Hepatocyte (in vitro differentiated cells): ENCODE data around the gene CYGB.

Experiments used
- EZH2phosphoT487 ChIP-seq: fragments of 200-600 bp; sonication (generic); IDR thresholded peaks from one replicate; pipeline ENCODE4 v1.6.1; 2018; ENCODE audit warnings: antibody characterized with exemption, mild to moderate bottlenecking, low read depth, moderate library complexity; ENCODE audit not compliant: unreplicated experiment, severe bottlenecking
- TF ChIP-seq, protein P1 (sequence below): fragments of 200-600 bp; sonication (generic); IDR thresholded peaks from 2 replicates; pipeline ENCODE4 v1.5.1; 2016; ENCODE audit warnings: antibody characterized with exemption, mild to moderate bottlenecking; ENCODE audit not compliant: poor library complexity

DNA sequence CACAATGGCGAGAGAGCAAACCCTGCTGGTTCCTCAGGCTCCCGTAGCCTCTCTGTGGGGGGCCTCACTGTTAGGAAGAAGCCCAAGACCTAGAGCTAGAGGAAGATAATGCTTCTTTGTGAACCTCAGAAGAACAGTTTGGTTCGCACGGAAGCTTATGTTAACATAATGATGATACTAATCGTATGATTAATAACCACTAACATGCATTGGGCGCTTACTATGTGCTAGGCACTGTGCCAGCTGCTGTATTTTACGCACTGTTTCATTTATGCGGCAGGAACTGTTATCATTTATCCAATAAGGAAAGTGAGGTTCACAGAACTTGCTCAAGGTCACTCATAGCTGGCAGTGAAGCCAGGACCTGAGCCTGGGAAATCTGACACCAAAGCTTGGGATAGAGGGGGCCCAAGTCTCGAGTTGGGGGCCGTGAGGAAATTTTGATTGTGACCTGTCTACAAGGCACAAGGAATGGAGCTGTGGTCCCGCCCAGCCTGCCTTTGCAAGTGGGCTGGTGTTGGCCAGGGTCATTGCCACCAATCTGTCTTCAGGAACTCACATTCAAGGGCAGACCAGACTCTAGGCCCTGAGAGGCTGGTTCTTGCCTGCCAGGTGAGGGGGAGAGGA is 9.2 kb upstream of the CYGB start:
- TF ChIP-seq, protein P1, sequence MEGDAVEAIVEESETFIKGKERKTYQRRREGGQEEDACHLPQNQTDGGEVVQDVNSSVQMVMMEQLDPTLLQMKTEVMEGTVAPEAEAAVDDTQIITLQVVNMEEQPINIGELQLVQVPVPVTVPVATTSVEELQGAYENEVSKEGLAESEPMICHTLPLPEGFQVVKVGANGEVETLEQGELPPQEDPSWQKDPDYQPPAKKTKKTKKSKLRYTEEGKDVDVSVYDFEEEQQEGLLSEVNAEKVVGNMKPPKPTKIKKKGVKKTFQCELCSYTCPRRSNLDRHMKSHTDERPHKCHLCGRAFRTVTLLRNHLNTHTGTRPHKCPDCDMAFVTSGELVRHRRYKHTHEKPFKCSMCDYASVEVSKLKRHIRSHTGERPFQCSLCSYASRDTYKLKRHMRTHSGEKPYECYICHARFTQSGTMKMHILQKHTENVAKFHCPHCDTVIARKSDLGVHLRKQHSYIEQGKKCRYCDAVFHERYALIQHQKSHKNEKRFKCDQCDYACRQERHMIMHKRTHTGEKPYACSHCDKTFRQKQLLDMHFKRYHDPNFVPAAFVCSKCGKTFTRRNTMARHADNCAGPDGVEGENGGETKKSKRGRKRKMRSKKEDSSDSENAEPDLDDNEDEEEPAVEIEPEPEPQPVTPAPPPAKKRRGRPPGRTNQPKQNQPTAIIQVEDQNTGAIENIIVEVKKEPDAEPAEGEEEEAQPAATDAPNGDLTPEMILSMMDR = no peak
- TF ChIP-seq EZH2phosphoT487 = no peak
